ENCODE results near the gene GFRA4.
A peak's percentile ranks its signal among the peaks of the same experiment; 100 is the strongest.
"Not testable (repeated sequence)": the region's sequence is repeated elsewhere in the genome, so short reads cannot be mapped to it uniquely, and the experiment has no call there.

Gene GFRA4

GRCh38 chr20:3652676-3653596, 10.3 kb downstream of the GFRA4 start:
- no peak for DNase-seq

- no peak for DNase-seq
Measured at GRCh38 chr20:3652221-3652620, 11.0 kb downstream of the GFRA4 start.

- DNase-seq, result no peak
Measured at GRCh38 chr20:3651204-3651962, 11.8 kb downstream of the GFRA4 start.

- DNase-seq, result no peak
Measured at GRCh38 chr20:3648951-3649350, 14.2 kb downstream of the GFRA4 start.

GRCh38 chr20:3647473-3647872, 15.7 kb downstream of the GFRA4 start:
- DNase-seq, result no peak

GRCh38 chr20:3646651-3647050, 16.5 kb downstream of the GFRA4 start:
- no peak for DNase-seq

- DNase-seq, result no peak
Measured at GRCh38 chr20:3646067-3646440, 17.1 kb downstream of the GFRA4 start.

- no peak for DNase-seq
Measured at GRCh38 chr20:3645309-3646066, 17.7 kb downstream of the GFRA4 start.

GRCh38 chr20:3640259-3640658, 22.9 kb downstream of the GFRA4 start:
- DNase-seq, result no peak

GRCh38 chr20:3635346-3635745, 27.9 kb downstream of the GFRA4 start:
- no peak for DNase-seq

GRCh38 chr20:3633913-3634478, 29.2 kb downstream of the GFRA4 start:
- DNase-seq, result no peak

- no peak for DNase-seq
Measured at GRCh38 chr20:3632311-3633004, 30.7 kb downstream of the GFRA4 start.

- no peak for DNase-seq
Measured at GRCh38 chr20:3631534-3631933, 31.7 kb downstream of the GFRA4 start.

GRCh38 chr20:3630429-3630828, 32.8 kb downstream of the GFRA4 start:
- no peak for DNase-seq

GRCh38 chr20:3629893-3630292, 33.3 kb downstream of the GFRA4 start:
- no peak for DNase-seq

- DNase-seq, result no peak
Measured at GRCh38 chr20:3628502-3629314, 34.5 kb downstream of the GFRA4 start.

GRCh38 chr20:3627476-3627875, 35.7 kb downstream of the GFRA4 start:
- no peak for DNase-seq

- DNase-seq, result no peak
Measured at GRCh38 chr20:3622406-3622805, 40.8 kb downstream of the GFRA4 start.

GRCh38 chr20:3621111-3621510, 42.1 kb downstream of the GFRA4 start:
- DNase-seq, result no peak

GRCh38 chr20:3616250-3616649, 46.9 kb downstream of the GFRA4 start:
- DNase-seq, result peak; percentile 15

GRCh38 chr20:3615171-3615840, 47.9 kb downstream of the GFRA4 start:
- DNase-seq, result not testable (repeated sequence)
